Kidney (tissue), 14 donors: ENCODE data around the gene ITPR2. TPM values are rescaled to one million over a fixed set of nuclear protein-coding genes. Genes with fewer than 3 reads are reported as not detected.

Source experiments
- DNase-seq, 5 donors: peaks; one replicate each; pipeline ENCODE4 v3.0.0-alpha.2; 2013 to 2020
- FAIRE-seq: peaks from 2 replicates; lab custom pipeline; 2012; peaks lifted over from hg19 to GRCh38; lab: Jason Lieb, UNC
- H3K27ac ChIP-seq, 2 donors: one replicate each; pipeline ENCODE4 v1.7.0; 2013; ENCODE audit warnings: low read depth in 2 of 2, low read length in 2 of 2, inconsistent platforms in 1 of 2
- H3K27me3 ChIP-seq: one replicate; pipeline ENCODE4 v1.7.1; 2013; ENCODE audit warnings: low read length, inconsistent platforms; ENCODE audit not compliant: control insufficient read depth, insufficient read depth
- H3K36me3 ChIP-seq, 3 donors: one replicate each; pipeline versions ENCODE4 v1.7.0 to v1.7.1; 2013; ENCODE audit warnings: low read length in 3 of 3, control low read depth in 1 of 3, inconsistent platforms in 1 of 3; ENCODE audit not compliant: insufficient read depth in 3 of 3, control insufficient read depth in 2 of 3
- H3K4me1 ChIP-seq, 3 donors: one replicate each; pipeline versions ENCODE4 v1.7.0 to v1.7.1; 2013; ENCODE audit warnings: low read length in 3 of 3, inconsistent platforms in 1 of 3, low read depth in 1 of 3; ENCODE audit not compliant: control insufficient read depth in 2 of 3, insufficient read depth in 2 of 3
- H3K4me3 ChIP-seq, 3 donors: one replicate each; pipeline versions ENCODE4 v1.7.0 to v1.8.1; 2013; ENCODE audit warnings: low read length in 3 of 3, control low read depth in 1 of 3, inconsistent platforms in 1 of 3
- H3K9ac ChIP-seq, 3 donors: one replicate each; pipeline versions ENCODE4 v1.7.0 to v1.7.1; 2013; ENCODE audit warnings: low read length in 3 of 3, control low read depth in 1 of 3, inconsistent platforms in 1 of 3
- H3K9me3 ChIP-seq, 3 donors: one replicate each; pipeline versions ENCODE4 v1.7.0 to v1.7.1; 2013; ENCODE audit warnings: low read length in 3 of 3, control low read depth in 1 of 3, inconsistent platforms in 1 of 3; ENCODE audit not compliant: control insufficient read depth in 2 of 3, insufficient read depth in 1 of 3
- CTCF ChIP-seq: IDR thresholded peaks from 3 replicates; pipeline ENCODE4 v1.5.1; 2012; ENCODE audit warnings: mild to moderate bottlenecking, moderate library complexity, borderline replicate concordance; ENCODE audit not compliant: insufficient read depth; ENCODE audit errors: extremely low read depth
- intact Hi-C: fragments of 100-400 bp; cut with DNase I; formaldehyde crosslinking; loops from one replicate; pipeline ENCODE4 v1.11.1; 2022
- polyA plus RNA-seq: library from polyadenylated mRNA; stranded (reverse); fragments of 350-450 nt; fragmentation: Illumina TruSeq; extraction: RNeasy Lipid Tissue Mini Kit (QIAGEN cat#74804); gene quantifications from one replicate; pipeline ENCODE4 v1.2.3, GENCODE V29; 2014; ENCODE audit warnings: low read depth, low replicate concordance; ENCODE audit not compliant: insufficient read depth
- total RNA-seq: library from RNA; stranded (reverse); fragmentation: NEBNext Ultra II Directional; extraction: Animal tissue kit (Norgen Biotek cat#: 25700); gene quantifications from one replicate; pipeline ENCODE4 v1.2.1, GENCODE V29; 2021
- donor health status: control.
- donor health status: control.
- donor health status: control.
- donor health status: control.
- donor health status: control.
- donor health status: DM: yes; HTN: yes; CAD: no.
- donor health status: Normal renal cell carcinoma (clear cell type).

ITPR2 gene
- total and polyA plus RNA-seq, 2 donors from 2014 or later: 5.7 to 56.9 TPM

GRCh38 chr12:26471560-26471959 lies 361.4 kb downstream of the ITPR2 start:
- Histone ChIP-seq H3K36me3 (peaks cover 0 to 10% (median 7%) of the 10 kb centered on the region in 3 donors), H3K9ac (no peak overlapping the region), H3K27ac (no peak overlapping the region), H3K9me3 (no peaks in the 10 kb centered on the region), H3K27me3 (no peaks in the 10 kb centered on the region), H3K4me1 (no peaks in the 10 kb centered on the region), H3K4me3 (no peak overlapping the region)
- TF ChIP-seq CTCF: no peak
- FAIRE-seq: no peak
- no peak for DNase-seq
- intact Hi-C loops: no loop called here

- Histone ChIP-seq H3K4me3 (no peak overlapping the region), H3K27me3 (no peaks in the 10 kb centered on the region), H3K4me1 (no peaks in the 10 kb centered on the region), H3K36me3 (peaks cover 0 to 3% (median 0%) of the 10 kb centered on the region in 3 donors), H3K27ac (no peak overlapping the region), H3K9me3 (no peaks in the 10 kb centered on the region), H3K9ac (no peak overlapping the region)
- no peak for DNase-seq
- no peak for FAIRE-seq
- intact Hi-C loops: no loop called here
- TF ChIP-seq CTCF: no peak
Observed at GRCh38 chr12:26469421-26470180, 363.4 kb downstream of the ITPR2 start.

GRCh38 chr12:26467351-26467750 lies 365.6 kb downstream of the ITPR2 start:
- no peak for TF ChIP-seq CTCF
- Histone ChIP-seq H3K4me3 (no peak overlapping the region), H3K4me1 (no peaks in the 10 kb centered on the region), H3K36me3 (peaks cover 0 to 4% (median 0%) of the 10 kb centered on the region in 3 donors), H3K9me3 (no peaks in the 10 kb centered on the region), H3K9ac (no peak overlapping the region), H3K27ac (no peak overlapping the region), H3K27me3 (no peaks in the 10 kb centered on the region)
- DNase-seq (no peak), FAIRE-seq (no peak)
- intact Hi-C loops: no loop called here
